ENCODE data around the gene SAMM50.

- no peak for TF ChIP-seq EZH2 (optimal IDR thresholded peaks at IDR 0.05; ENCODE audit: low read depth, low read length)
- TF ChIP-seq CTCF (IDR thresholded peaks at IDR 0.05; ENCODE audit: low read length), result no peak
- no peak for TF ChIP-seq EZH2phosphoT487 (IDR thresholded peaks at IDR 0.05; ENCODE audit: low read length)
These were observed 30.4 kb upstream of the SAMM50 start for GRCh38 chr22:43924877-43925276.
